ENCODE measurements around the gene FCSK.

- TF ChIP-seq CTCF (IDR thresholded peaks at IDR 0.05 in 4 of 5, conservative IDR thresholded peaks at IDR 0.05 in 1 of 5), result no peak
- no peak for TF ChIP-seq POLR2A (IDR thresholded peaks at IDR 0.05)
Observed at GRCh38 chr16:70407811-70408274, 46.6 kb upstream of the FCSK start.
